HEK293 (cell line): ENCODE data around the gene PSAP.

Experiments
- ATF2 ChIP-seq: fragments of 450-650 bp; formaldehyde crosslinking; IDR thresholded peaks from 2 replicates; pipeline ENCODE4 v1.5.1; 2016; ENCODE audit warnings: missing biosample characterization, missing genetic modification characterization, low read depth
- CTCF ChIP-seq: fragments of 450-650 bp; formaldehyde crosslinking; IDR thresholded peaks from 2 replicates; pipeline ENCODE4 v1.5.1; 2016; ENCODE audit warnings: missing biosample characterization, missing genetic modification characterization
- ELK4 ChIP-seq: IDR thresholded peaks from 2 replicates; pipeline ENCODE4 v1.6.1; 2011; ENCODE audit warnings: mild to moderate bottlenecking, low read depth, low read length, borderline replicate concordance
- REST ChIP-seq: fragments of 450-650 bp; formaldehyde crosslinking; IDR thresholded peaks from 2 replicates; pipeline ENCODE4 v1.5.1; 2016; ENCODE audit warnings: missing biosample characterization, missing genetic modification characterization
- ZNF23 ChIP-seq: fragments of 450-650 bp; formaldehyde crosslinking; IDR thresholded peaks from 2 replicates; pipeline ENCODE4 v1.5.1; 2016; ENCODE audit warnings: missing biosample characterization, missing genetic modification characterization, borderline replicate concordance
- ZNF561 ChIP-seq: fragments of 450-650 bp; IDR thresholded peaks from 2 replicates; pipeline ENCODE4 v1.5.1; 2018; ENCODE audit warnings: missing biosample characterization, missing genetic modification characterization, borderline replicate concordance
- ZNF76 ChIP-seq: fragments of 450-650 bp; formaldehyde crosslinking; IDR thresholded peaks from 2 replicates; pipeline ENCODE4; 2016; ENCODE audit warnings: low read depth, missing biosample characterization, missing genetic modification characterization, borderline replicate concordance

- no peak for TF ChIP-seq ATF2
- no peak for TF ChIP-seq CTCF
- TF ChIP-seq ZNF561 (tag by site-specific recombination), result no peak
- TF ChIP-seq REST (tag by site-specific recombination), result no peak
- TF ChIP-seq ZNF23 (tag by site-specific recombination), result no peak
- no peak for TF ChIP-seq ELK4
- TF ChIP-seq ZNF76 (tag by site-specific recombination), result no peak
Measured at GRCh38 chr10:71824333-71824732, 26.7 kb downstream of the PSAP start.
